Stimulated activated CD4-positive, alpha-beta T cell treated with anti-CD3 and anti-CD28 coated beads, Interleukin-12 subunit alpha, Interleukin-12 subunit beta, amount 100 ng/mL, for 48 hours (primary cell): ENCODE results near the gene NALF2.

Source experiments
- DNase-seq, 3 donors: peaks; one replicate each; pipeline ENCODE4 v3.0.0-alpha.2; 2020; ENCODE audit warnings: low read depth in 2 of 3, low spot score in 1 of 3

NALF2 gene

DNA sequence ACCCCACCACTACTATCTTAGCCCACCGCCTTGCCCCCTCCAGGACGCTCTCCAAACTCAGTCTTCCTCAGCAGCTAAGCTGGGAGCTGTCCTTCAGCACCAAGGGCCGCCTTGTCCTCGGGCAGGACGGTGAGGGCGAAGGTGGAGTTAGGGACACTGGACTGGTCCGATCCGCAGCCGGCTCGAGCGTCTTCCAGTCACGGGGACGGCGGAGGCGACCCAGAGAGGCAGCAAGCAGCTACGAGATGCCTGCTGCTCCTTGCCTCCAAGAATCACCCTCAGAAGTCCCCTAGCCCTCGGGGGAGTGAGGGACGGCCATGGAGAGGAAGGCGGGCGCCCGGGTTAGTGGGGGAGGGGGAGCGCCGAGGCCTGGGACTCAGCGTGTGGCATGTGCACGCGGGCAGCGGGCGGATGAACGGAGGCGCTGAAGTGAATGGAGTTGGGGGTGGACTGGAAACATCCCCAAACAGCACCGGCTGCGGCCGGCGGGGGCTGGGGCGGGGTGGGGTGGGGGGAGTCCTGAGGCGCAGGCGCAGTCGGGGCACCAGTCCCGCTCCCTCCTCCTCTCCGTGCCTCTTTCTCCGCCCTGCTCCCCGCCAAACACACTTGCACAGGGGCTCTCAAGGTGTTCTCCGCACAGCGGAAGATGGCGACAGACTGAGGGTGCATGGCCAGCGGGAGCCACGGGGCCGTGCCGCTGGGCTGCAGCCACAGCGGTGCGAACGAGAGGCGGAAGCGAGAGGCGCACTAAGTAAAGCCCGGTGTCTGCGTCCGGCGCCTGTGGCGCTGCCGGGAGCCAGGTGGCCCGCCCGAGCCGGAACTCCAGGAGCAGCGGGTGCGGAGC is at the start of gene NALF2:
TSS of gene NALF2 (plus strand) at position 545 of the 844 bp plus-strand sequence. CDS start 957 bp downstream, outside the sequence.
- DNase-seq: peak in 1 of 3 donors; percentile 34

DNA sequence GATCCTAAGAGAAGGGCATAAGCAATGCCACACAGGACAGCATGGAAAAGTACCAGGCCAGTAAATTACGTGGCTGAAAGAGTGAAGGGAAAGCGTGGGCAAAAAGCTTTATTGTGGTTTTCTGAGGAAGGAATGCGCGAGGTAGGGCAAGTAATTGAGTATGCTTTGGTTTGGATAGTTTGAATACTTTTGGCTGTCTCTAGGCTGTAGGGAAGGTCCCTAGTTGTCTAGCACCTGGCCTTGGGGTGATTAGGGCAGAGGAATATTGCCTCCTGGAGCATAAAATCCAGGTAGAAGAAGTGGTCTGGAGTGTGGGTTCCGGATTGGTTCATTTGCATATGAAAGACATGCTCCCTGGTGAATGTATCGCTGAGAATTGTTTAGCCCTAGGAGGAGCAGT is 46.4 kb upstream of the NALF2 start:
- DNase-seq: no peak

DNA sequence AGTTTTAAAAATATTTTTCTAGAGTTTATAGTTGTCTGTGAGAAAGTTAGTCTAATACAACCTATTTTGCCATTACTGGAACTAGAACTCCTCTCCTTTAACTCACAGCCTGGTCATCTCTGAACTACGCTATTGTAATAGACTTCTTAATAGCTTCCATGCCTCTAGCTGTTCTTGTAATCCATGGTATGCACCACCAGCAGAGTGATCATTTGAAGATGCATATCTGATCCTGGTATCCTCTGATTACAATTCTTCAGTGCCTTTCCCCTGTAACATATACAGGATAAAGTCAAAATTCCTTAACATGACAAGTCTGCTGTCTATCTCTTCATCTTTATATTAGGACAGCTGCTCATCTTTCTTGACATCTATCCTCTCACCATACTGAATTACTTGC is 37.6 kb upstream of the NALF2 start:
- DNase-seq: no peak

GRCh38 chrX:69469975-69470374 is 34.2 kb upstream of the NALF2 start:
- no peak for DNase-seq

GRCh38 chrX:69489625-69490024 is 14.5 kb upstream of the NALF2 start:
- DNase-seq: no peak

- peak in 1 of 3 donors; percentile 22 for DNase-seq
These were observed 10.9 kb upstream of the NALF2 start for GRCh38 chrX:69493193-69493592.

GRCh38 chrX:69493766-69494165 is 10.4 kb upstream of the NALF2 start:
- DNase-seq: no peak

DNA sequence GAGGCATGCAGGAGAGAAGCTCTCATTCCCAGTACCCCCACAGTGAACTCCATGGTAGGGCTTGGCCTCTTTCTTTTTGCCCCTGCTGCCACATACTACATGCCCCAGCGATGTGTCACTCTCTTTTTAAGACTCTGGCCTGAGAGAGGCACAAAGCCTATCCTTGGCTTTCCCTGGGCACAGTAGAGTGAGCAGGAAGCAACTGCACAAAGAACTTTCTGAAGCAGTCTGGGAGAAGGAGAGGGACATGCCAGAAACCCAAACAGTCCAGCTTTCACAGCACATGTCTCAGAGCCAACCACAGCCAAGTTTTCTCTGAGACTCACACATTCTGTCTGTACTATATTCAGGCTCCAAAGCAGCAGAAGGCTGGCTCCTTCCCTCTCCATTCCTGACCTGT is 7.9 kb upstream of the NALF2 start:
- no peak for DNase-seq

DNA sequence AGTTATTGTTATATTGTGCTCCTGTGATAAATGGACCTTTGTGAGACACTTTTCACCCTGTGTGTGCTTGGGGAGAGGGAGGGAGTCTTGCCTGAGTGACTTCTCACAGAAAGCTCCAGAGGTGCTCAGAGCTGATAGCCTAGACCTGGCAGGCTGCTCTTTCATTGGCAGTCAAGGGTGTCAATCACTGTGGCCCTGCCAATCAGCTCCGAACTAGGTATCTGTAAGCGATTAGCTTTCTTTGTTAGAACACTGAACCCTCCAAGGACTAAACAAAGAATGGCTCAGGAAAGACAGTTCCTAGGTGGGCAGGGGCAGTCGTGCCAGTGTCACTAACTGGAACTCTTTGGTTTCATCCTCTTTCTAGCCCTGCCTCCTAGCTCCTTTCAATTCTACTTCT is 2.7 kb upstream of the NALF2 start:
- DNase-seq: no peak

DNA sequence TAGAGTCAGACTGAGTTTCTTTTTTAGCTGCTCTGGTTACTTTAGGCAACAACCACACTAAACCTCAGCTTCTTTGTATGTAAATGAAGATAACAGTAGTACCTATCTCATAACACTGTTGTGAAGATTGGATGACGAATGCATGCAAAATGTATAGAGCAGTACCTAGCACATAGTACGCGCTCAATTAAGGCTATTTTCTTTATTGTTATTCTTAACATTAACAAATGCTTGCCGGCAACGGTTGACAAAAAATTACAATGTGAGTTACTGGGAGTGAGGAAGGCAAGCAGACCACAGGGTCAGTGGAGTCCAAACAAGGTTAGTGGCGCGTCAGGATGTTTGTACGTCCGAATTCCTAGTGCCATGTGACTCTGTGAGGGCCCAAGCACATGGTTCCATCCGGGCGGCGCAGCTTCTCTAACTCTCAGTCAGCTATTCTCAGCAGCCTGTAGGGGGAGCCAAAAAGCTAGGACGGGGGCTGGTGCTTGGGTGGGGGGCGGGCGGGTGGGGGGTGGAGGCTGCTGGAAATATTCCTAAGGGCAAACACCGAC is 821 bp upstream of the NALF2 start:
- no peak for DNase-seq

GRCh38 chrX:69504626-69505612 is 793 bp downstream of the NALF2 start:
- no peak for DNase-seq

DNA sequence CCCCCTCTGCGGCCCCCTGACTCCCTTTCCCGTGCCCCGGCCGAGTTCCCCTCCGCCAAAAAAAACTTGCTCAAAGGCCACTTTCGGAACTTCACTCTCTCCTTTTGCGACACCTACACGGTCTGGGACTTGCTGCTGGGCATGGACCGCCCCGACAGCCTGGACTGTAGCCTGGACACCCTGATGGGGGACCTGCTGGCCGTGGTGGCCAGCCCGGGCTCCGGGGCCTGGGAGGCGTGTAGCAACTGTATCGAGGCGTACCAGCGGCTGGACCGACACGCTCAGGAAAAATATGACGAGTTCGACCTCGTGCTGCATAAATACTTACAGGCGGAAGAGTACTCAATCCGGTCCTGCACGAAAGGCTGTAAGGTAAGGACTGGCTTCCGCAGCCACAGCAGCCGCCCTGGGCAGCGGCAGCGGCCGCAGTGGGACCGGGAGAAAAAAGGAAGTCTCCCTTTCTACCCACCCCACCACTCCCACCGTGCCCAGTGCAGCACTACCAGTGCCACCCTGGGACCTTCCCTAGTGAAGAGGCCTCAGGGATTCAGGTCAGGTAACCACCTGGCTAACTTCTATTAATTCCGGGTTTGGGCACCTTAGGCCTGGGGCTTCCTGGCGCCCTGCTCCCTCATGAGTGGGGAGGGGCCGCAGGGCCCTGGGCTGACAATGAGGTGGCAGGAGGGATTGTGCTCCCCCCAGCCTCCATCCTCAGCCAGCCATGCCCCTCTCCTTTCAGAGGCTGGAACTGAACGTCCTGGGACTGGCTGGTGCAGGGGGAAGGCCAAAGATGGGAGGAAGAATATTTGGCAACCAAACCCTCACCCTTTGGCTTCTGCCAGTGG is 1.9 kb downstream of the NALF2 start:
- no peak for DNase-seq

GRCh38 chrX:69506617-69507499 is 2.7 kb downstream of the NALF2 start:
- no peak for DNase-seq

DNA sequence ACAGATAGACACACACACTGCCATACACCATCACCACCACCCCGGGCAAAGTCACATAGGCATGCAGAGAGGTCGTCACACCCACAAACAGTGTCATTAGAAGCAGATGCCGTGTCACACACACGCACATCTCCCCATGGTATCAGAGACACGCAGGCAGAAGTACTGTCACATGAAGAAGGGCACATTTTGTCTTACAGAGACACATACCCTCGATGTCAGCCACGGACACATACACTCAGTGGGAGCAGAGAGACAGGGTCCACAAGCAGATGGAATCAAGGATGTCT is 3.3 kb downstream of the NALF2 start:
- no peak for DNase-seq

- DNase-seq: no peak
These were observed 4.5 kb downstream of the NALF2 start for GRCh38 chrX:69508610-69509009.

- no peak for DNase-seq
These were observed 6.1 kb downstream of the NALF2 start for GRCh38 chrX:69510137-69510715.

- no peak for DNase-seq
These were observed 6.9 kb downstream of the NALF2 start for GRCh38 chrX:69510914-69511513.

DNA sequence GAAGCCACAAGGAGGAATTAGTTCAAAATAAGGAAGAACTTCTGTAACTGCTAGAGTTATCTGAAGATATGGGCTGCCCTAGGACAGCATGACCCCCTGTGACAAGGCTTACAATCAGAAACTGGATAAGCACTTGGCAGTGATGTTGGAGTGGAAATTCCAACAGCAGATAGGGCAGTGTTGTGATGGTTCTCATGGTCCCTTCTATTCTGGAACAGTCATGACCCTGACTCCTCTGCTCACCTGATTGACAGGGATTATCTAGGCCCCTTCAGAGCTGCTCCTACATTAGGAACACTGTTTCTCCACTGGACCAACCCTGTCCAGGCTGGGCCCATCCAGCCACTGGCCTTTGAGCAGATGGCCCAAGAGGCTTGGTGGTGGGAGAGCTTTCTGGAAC is 17.9 kb downstream of the NALF2 start:
- no peak for DNase-seq

GRCh38 chrX:69523314-69523713 is 19.2 kb downstream of the NALF2 start:
- DNase-seq: no peak
